GM23338 (cell line): ENCODE measurements around the gene MMD. TPM values are rescaled to one million over a fixed set of nuclear protein-coding genes. Genes with fewer than 3 reads are reported as not detected.

ENCODE experiments used
- ATAC-seq: fragments of 200-7000 bp; cut with Tn5 transposase; 3 replicates; pipeline ENCODE4 v1.9.1; 2020
- DNase-seq: peaks from one replicate; pipeline ENCODE4 v3.0.0-alpha.2; 2015; ENCODE audit warnings: low spot score
- H2AFZ ChIP-seq: fragments of 200-600 bp; sonication (generic); 2 replicates; pipeline ENCODE4 v1.8.0; 2016; ENCODE audit warnings: antibody characterized with exemption, mild to moderate bottlenecking, moderate library complexity
- H3F3A ChIP-seq: fragments of 200-600 bp; sonication (generic); replicated peaks from 2 replicates; pipeline ENCODE4 v1.8.0; 2017; ENCODE audit warnings: antibody characterized with exemption, mixed run types, low read depth
- H3K27ac ChIP-seq: fragments of 200-600 bp; sonication (generic); 2 replicates; pipeline ENCODE4 v1.6.1; 2016; ENCODE audit warnings: low read depth
- H3K27me3 ChIP-seq: fragments of 200-600 bp; sonication (generic); 2 replicates; pipeline ENCODE4 v1.8.0; 2016; ENCODE audit warnings: mild to moderate bottlenecking, mixed run types, moderate library complexity; ENCODE audit not compliant: insufficient read depth
- H3K36me3 ChIP-seq: fragments of 200-600 bp; sonication (generic); 2 replicates; pipeline ENCODE4 v1.8.0; 2016; ENCODE audit warnings: mild to moderate bottlenecking; ENCODE audit not compliant: insufficient read depth
- H3K4me1 ChIP-seq: fragments of 200-600 bp; sonication (generic); 2 replicates; pipeline ENCODE4 v1.8.0; 2016; ENCODE audit warnings: mild to moderate bottlenecking, moderate library complexity; ENCODE audit not compliant: insufficient read depth
- H3K4me2 ChIP-seq: fragments of 200-600 bp; sonication (generic); 2 replicates; pipeline ENCODE4 v1.7.1; 2017; ENCODE audit warnings: mixed run types
- H3K4me3 ChIP-seq: fragments of 200-600 bp; sonication (generic); 2 replicates; pipeline ENCODE4 v1.6.1; 2016; ENCODE audit warnings: mixed run types
- H3K79me2 ChIP-seq: fragments of 200-600 bp; sonication (generic); replicated peaks from 2 replicates; pipeline ENCODE4 v1.8.0; 2017; ENCODE audit warnings: mild to moderate bottlenecking; ENCODE audit not compliant: insufficient read depth
- H3K9me2 ChIP-seq: fragments of 200-600 bp; sonication (generic); 2 replicates; pipeline ENCODE4 v1.8.0; 2017; ENCODE audit not compliant: insufficient read depth
- H4K20me1 ChIP-seq: fragments of 200-600 bp; sonication (generic); replicated peaks from 2 replicates; pipeline ENCODE4 v1.8.0; 2017; ENCODE audit warnings: mild to moderate bottlenecking; ENCODE audit not compliant: insufficient read depth
- H3K27ac Mint-ChIP-seq: 2 replicates; pipeline ENCODE4 v1.8.0; 2020; ENCODE audit warnings: inconsistent platforms, mild to moderate bottlenecking, moderate library complexity, mixed read lengths
- H3K27me3 Mint-ChIP-seq: 3 replicates; pipeline ENCODE4 v1.8.0; 2022; ENCODE audit warnings: low read depth, mild to moderate bottlenecking, moderate library complexity, mixed read lengths, inconsistent platforms; ENCODE audit not compliant: insufficient read depth, poor library complexity
- H3K36me3 Mint-ChIP-seq: 3 replicates; pipeline ENCODE4 v1.8.0; 2021; ENCODE audit warnings: low read depth, mild to moderate bottlenecking, inconsistent platforms, moderate library complexity, mixed read lengths
- H3K4me1 Mint-ChIP-seq: 3 replicates; pipeline ENCODE4 v1.8.0; 2020; ENCODE audit warnings: mild to moderate bottlenecking, inconsistent platforms, mixed read lengths
- H3K4me3 Mint-ChIP-seq: 3 replicates; pipeline ENCODE4 v1.8.0; 2021; ENCODE audit warnings: moderate library complexity, mild to moderate bottlenecking, inconsistent platforms, mixed read lengths
- H3K9me3 Mint-ChIP-seq: 3 replicates; pipeline ENCODE4 v1.8.0; 2020; ENCODE audit warnings: moderate library complexity, mild to moderate bottlenecking, inconsistent platforms, mixed read lengths
- CREB1 ChIP-seq: fragments of 250-450 bp; sonication (Bioruptor Pico); IDR thresholded peaks from 2 replicates; pipeline ENCODE4 v1.5.0; 2020; ENCODE audit warnings: low read depth, mild to moderate bottlenecking, moderate library complexity
- EZH2 ChIP-seq: fragments of 200-600 bp; sonication (generic); IDR thresholded peaks from one replicate; pipeline ENCODE4 v1.8.0; 2017; ENCODE audit warnings: antibody characterized with exemption, mild to moderate bottlenecking, low read depth; ENCODE audit not compliant: unreplicated experiment
- EZH2phosphoT487 ChIP-seq: fragments of 200-600 bp; sonication (generic); IDR thresholded peaks from one replicate; pipeline ENCODE4 v1.8.1; 2018; ENCODE audit warnings: antibody characterized with exemption; ENCODE audit not compliant: unreplicated experiment
- NANOG ChIP-seq: IDR thresholded peaks from 2 replicates; pipeline ENCODE4 v1.6.1; 2016; ENCODE audit warnings: antibody characterized with exemption, borderline replicate concordance
- STAT1 ChIP-seq: IDR thresholded peaks from one replicate; pipeline ENCODE4 v1.6.1; 2016; ENCODE audit warnings: antibody characterized with exemption; ENCODE audit not compliant: unreplicated experiment
- ZNF114 ChIP-seq: fragments of 250-450 bp; sonication (Bioruptor Pico); IDR thresholded peaks from 2 replicates; pipeline ENCODE4 v1.5.0; 2020; ENCODE audit warnings: mild to moderate bottlenecking, moderate library complexity
- ZNF331 ChIP-seq: fragments of 250-450 bp; sonication (Bioruptor Pico); IDR thresholded peaks from 2 replicates; pipeline ENCODE4 v1.5.0; 2020; ENCODE audit warnings: low read depth, mild to moderate bottlenecking, moderate library complexity
- polyA plus RNA-seq: library from polyadenylated mRNA; unstranded; fragments of >200 nt; fragmentation: Nextera tagmentation; extraction: Ambion mirVana; gene quantifications from 2 replicates; pipeline ENCODE4 v1.2.1, GENCODE V29; 2016
- total RNA-seq: library from RNA; depleted of rRNA; stranded (reverse); fragments of >200 nt; shearing (Covaris generic); gene quantifications from 2 replicates; pipeline ENCODE4 v1.2.3, GENCODE V29; 2014
- TF ChIP-seq, protein P1 (sequence below): fragments of 250-450 bp; sonication (Bioruptor Pico); IDR thresholded peaks from 2 replicates; pipeline ENCODE4 v1.5.0; 2020; ENCODE audit warnings: mild to moderate bottlenecking, moderate library complexity
- TF ChIP-seq, protein P2 (sequence below): IDR thresholded peaks from 2 replicates; pipeline ENCODE4 v1.6.1; 2016; ENCODE audit warnings: antibody characterized with exemption

Gene MMD
- total and polyA plus RNA-seq, 2 experiments from 2014 or later: 46.4 to 47.0 TPM

- H3K9me3 Mint-ChIP-seq: no peaks in the 10 kb centered on the region
- Histone ChIP-seq H2AFZ (no peak overlapping the region), H4K20me1 (peaks cover 14% of the 10 kb centered on the region), H3K4me2 (no peak overlapping the region), H3K27ac (no peak overlapping the region), H3K79me2 (peaks cover 71% of the 10 kb centered on the region), H3K4me1 (peaks cover 8% of the 10 kb centered on the region), H3K9me2 (no peaks in the 10 kb centered on the region), H3K4me3 (no peak overlapping the region), H3F3A (no peaks in the 10 kb centered on the region), H3K27me3 (no peaks in the 10 kb centered on the region), H3K36me3 (no peaks in the 10 kb centered on the region)
- H3K4me3 Mint-ChIP-seq: no peak overlapping the region
- peaks cover 2% of the 10 kb centered on the region for H3K27me3 Mint-ChIP-seq
- ATAC-seq: no peak
- DNase-seq: no peak
- peaks cover 19% of the 10 kb centered on the region for H3K36me3 Mint-ChIP-seq
- H3K27ac Mint-ChIP-seq: no peak overlapping the region
- TF ChIP-seq STAT1: no peak
- no peak for TF ChIP-seq EZH2phosphoT487
- TF ChIP-seq, protein P1, sequence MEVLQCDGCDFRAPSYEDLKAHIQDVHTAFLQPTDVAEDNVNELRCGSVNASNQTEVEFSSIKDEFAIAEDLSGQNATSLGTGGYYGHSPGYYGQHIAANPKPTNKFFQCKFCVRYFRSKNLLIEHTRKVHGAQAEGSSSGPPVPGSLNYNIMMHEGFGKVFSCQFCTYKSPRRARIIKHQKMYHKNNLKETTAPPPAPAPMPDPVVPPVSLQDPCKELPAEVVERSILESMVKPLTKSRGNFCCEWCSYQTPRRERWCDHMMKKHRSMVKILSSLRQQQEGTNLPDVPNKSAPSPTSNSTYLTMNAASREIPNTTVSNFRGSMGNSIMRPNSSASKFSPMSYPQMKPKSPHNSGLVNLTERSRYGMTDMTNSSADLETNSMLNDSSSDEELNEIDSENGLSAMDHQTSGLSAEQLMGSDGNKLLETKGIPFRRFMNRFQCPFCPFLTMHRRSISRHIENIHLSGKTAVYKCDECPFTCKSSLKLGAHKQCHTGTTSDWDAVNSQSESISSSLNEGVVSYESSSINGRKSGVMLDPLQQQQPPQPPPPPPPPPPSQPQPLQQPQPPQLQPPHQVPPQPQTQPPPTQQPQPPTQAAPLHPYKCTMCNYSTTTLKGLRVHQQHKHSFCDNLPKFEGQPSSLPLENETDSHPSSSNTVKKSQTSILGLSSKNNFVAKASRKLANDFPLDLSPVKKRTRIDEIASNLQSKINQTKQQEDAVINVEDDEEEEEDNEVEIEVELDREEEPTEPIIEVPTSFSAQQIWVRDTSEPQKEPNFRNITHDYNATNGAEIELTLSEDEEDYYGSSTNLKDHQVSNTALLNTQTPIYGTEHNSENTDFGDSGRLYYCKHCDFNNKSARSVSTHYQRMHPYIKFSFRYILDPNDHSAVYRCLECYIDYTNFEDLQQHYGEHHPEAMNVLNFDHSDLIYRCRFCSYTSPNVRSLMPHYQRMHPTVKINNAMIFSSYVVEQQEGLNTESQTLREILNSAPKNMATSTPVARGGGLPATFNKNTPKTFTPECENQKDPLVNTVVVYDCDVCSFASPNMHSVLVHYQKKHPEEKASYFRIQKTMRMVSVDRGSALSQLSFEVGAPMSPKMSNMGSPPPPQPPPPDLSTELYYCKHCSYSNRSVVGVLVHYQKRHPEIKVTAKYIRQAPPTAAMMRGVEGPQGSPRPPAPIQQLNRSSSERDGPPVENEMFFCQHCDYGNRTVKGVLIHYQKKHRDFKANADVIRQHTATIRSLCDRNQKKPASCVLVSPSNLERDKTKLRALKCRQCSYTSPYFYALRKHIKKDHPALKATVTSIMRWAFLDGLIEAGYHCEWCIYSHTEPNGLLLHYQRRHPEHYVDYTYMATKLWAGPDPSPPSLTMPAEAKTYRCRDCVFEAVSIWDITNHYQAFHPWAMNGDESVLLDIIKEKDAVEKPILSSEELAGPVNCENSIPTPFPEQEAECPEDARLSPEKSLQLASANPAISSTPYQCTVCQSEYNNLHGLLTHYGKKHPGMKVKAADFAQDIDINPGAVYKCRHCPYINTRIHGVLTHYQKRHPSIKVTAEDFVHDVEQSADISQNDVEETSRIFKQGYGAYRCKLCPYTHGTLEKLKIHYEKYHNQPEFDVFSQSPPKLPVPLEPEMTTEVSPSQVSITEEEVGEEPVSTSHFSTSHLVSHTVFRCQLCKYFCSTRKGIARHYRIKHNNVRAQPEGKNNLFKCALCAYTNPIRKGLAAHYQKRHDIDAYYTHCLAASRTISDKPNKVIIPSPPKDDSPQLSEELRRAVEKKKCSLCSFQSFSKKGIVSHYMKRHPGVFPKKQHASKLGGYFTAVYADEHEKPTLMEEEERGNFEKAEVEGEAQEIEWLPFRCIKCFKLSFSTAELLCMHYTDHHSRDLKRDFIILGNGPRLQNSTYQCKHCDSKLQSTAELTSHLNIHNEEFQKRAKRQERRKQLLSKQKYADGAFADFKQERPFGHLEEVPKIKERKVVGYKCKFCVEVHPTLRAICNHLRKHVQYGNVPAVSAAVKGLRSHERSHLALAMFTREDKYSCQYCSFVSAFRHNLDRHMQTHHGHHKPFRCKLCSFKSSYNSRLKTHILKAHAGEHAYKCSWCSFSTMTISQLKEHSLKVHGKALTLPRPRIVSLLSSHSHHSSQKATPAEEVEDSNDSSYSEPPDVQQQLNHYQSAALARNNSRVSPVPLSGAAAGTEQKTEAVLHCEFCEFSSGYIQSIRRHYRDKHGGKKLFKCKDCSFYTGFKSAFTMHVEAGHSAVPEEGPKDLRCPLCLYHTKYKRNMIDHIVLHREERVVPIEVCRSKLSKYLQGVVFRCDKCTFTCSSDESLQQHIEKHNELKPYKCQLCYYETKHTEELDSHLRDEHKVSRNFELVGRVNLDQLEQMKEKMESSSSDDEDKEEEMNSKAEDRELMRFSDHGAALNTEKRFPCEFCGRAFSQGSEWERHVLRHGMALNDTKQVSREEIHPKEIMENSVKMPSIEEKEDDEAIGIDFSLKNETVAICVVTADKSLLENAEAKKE: no peak
- TF ChIP-seq ZNF114: no peak
- TF ChIP-seq EZH2: no peak
- TF ChIP-seq ZNF331: no peak
- no peak for TF ChIP-seq CREB1 (CRISPR knock-in tag)
- TF ChIP-seq NANOG: no peak
- TF ChIP-seq, protein P2, sequence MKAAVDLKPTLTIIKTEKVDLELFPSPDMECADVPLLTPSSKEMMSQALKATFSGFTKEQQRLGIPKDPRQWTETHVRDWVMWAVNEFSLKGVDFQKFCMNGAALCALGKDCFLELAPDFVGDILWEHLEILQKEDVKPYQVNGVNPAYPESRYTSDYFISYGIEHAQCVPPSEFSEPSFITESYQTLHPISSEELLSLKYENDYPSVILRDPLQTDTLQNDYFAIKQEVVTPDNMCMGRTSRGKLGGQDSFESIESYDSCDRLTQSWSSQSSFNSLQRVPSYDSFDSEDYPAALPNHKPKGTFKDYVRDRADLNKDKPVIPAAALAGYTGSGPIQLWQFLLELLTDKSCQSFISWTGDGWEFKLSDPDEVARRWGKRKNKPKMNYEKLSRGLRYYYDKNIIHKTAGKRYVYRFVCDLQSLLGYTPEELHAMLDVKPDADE: no peak
- H3K4me1 Mint-ChIP-seq: peaks cover 25% of the 10 kb centered on the region
Measured at GRCh38 chr17:55418369-55419268, 3.0 kb downstream of the MMD start.
